B cell (primary cell): ENCODE measurements around the gene DENND1A. TPM values are rescaled to one million over a fixed set of nuclear protein-coding genes. Genes with fewer than 3 reads are reported as not detected.

Experiments used
- ATAC-seq: fragments of 200-7000 bp; cut with Tn5 transposase; one replicate; pipeline ENCODE4 v1.10.0; 2021; ENCODE audit warnings: low read depth, mild to moderate bottlenecking, moderate number of reproducible peaks, moderate library complexity
- CTCF ChIA-PET: fragments of 350-600 bp; sonication (Branson Sonifier 250); formaldehyde crosslinking; loops from one replicate; lab custom pipeline; 2021; ENCODE audit warnings: antibody characterized with exemption, inconsistent platforms; lab: Charles Lee
- POLR2A ChIA-PET: fragments of 350-600 bp; sonication (Branson Sonifier 250); formaldehyde crosslinking; loops from one replicate; lab custom pipeline; 2021; ENCODE audit warnings: antibody characterized with exemption; lab: Charles Lee
- DNase-seq: peaks from one replicate; pipeline ENCODE4 v3.0.0; 2013
- H2AFZ ChIP-seq: 2 replicates; pipeline ENCODE4 v1.6.1; 2012; ENCODE audit warnings: mild to moderate bottlenecking, low read depth, low read length; ENCODE audit not compliant: insufficient read depth, poor library complexity, severe bottlenecking
- H3K27ac ChIP-seq, 2 donors: 1 replicate in 1 of 2; 2 replicates in 1 of 2; pipeline ENCODE4 v1.5.1; 2012 to 2013; ENCODE audit warnings: low read length in 2 of 2, mild to moderate bottlenecking in 2 of 2, moderate library complexity in 1 of 2
- H3K27me3 ChIP-seq, 4 experiments: fragments of 200-600 bp in 1 of 4; sonication (generic) in 1 of 4; replicated peaks in 1 of 4; 1 replicate in 2 of 4; 2 replicates in 2 of 4; pipeline versions ENCODE4 v1.6.1 to v1.7.0; 2013 to 2016; ENCODE audit warnings: low read length in 3 of 4, mild to moderate bottlenecking in 2 of 4, mixed read lengths in 1 of 4, moderate library complexity in 1 of 4; ENCODE audit not compliant: insufficient read depth in 4 of 4, control insufficient read depth in 3 of 4; ENCODE audit errors: control extremely low read depth in 1 of 4
- H3K36me3 ChIP-seq, 2 experiments: replicated peaks in 1 of 2; 1 replicate in 1 of 2; 2 replicates in 1 of 2; pipeline versions ENCODE4 v1.6.1 to v1.7.1; 2013; ENCODE audit warnings: low read length in 1 of 2; ENCODE audit not compliant: insufficient read depth in 2 of 2, control insufficient read depth in 1 of 2; ENCODE audit errors: control extremely low read depth in 1 of 2, extremely low read depth in 1 of 2
- H3K4me1 ChIP-seq, 2 donors: fragments of 200-600 bp in 1 of 2; sonication (generic) in 1 of 2; 1 replicate in 1 of 2; 2 replicates in 1 of 2; pipeline versions ENCODE4 v1.5.1 to v1.6.1; 2013 to 2017; ENCODE audit warnings: low read length in 2 of 2; ENCODE audit not compliant: control insufficient read depth in 2 of 2, insufficient read depth in 2 of 2
- H3K4me2 ChIP-seq: replicated peaks from 2 replicates; pipeline ENCODE3; 2012; ENCODE audit warnings: mild to moderate bottlenecking, low read depth, low read length; ENCODE audit not compliant: poor library complexity, severe bottlenecking
- H3K4me3 ChIP-seq, 5 experiments: fragments of 200-600 bp in 1 of 5; sonication (generic) in 1 of 5; 1 replicate in 3 of 5; 2 replicates in 2 of 5; pipeline versions ENCODE4 v1.5.1 to v1.7.0; 2011 to 2016; ENCODE audit warnings: low read length in 4 of 5, mild to moderate bottlenecking in 4 of 5, low read depth in 2 of 5, control low read depth in 1 of 5, moderate library complexity in 1 of 5; ENCODE audit not compliant: insufficient read depth in 1 of 5; ENCODE audit errors: control extremely low read depth in 1 of 5, extremely low read depth in 1 of 5
- H3K79me2 ChIP-seq: fragments of 200-600 bp; sonication (generic); one replicate; pipeline ENCODE4 v1.6.0; 2016; ENCODE audit warnings: low read length; ENCODE audit not compliant: control insufficient read depth, insufficient read depth
- H3K9ac ChIP-seq: fragments of 200-600 bp; sonication (generic); 2 replicates; pipeline ENCODE4 v1.6.1; 2017; ENCODE audit warnings: mild to moderate bottlenecking, low read length, moderate library complexity
- H3K9me3 ChIP-seq, 3 donors: one replicate each; pipeline versions ENCODE4 v1.6.1 to v1.7.1; 2013; ENCODE audit warnings: low read length in 2 of 3; ENCODE audit not compliant: control insufficient read depth in 2 of 3, insufficient read depth in 1 of 3; ENCODE audit errors: control extremely low read depth in 1 of 3
- H4K20me1 ChIP-seq: 2 replicates; pipeline ENCODE4 v1.6.0; 2012; ENCODE audit warnings: mild to moderate bottlenecking, low read length; ENCODE audit not compliant: insufficient read depth, control insufficient read depth, poor library complexity, severe bottlenecking
- H3K27ac Mint-ChIP-seq: one replicate; pipeline ENCODE4 v1.8.0; 2021; ENCODE audit warnings: mixed read lengths
- H3K27me3 Mint-ChIP-seq: one replicate; pipeline ENCODE4 v1.8.0; 2021; ENCODE audit warnings: mixed read lengths
- H3K4me1 Mint-ChIP-seq: one replicate; pipeline ENCODE4 v1.8.0; 2021; ENCODE audit warnings: mixed read lengths
- H3K4me3 Mint-ChIP-seq: one replicate; pipeline ENCODE4 v1.8.0; 2021; ENCODE audit warnings: mixed read lengths
- H3K9me3 Mint-ChIP-seq: one replicate; pipeline ENCODE4 v1.8.0; 2022; ENCODE audit warnings: mixed read lengths; ENCODE audit not compliant: insufficient read depth
- CTCF ChIP-seq: fragments of 200-600 bp; IDR thresholded peaks from one replicate; pipeline ENCODE4 v1.8.0; 2022; ENCODE audit warnings: antibody characterized with exemption, mild to moderate bottlenecking
- EZH2 ChIP-seq: IDR thresholded peaks from 2 replicates; pipeline ENCODE4 v1.6.1; 2012; ENCODE audit warnings: borderline replicate concordance, low read depth, mild to moderate bottlenecking, moderate library complexity, low read length; ENCODE audit not compliant: insufficient read depth, poor library complexity, severe bottlenecking
- intact Hi-C: fragments of 100-400 bp; cut with micrococcal nuclease; formaldehyde crosslinking; loops from one replicate; pipeline ENCODE4 v1.10.0; 2022
- polyA plus RNA-seq: library from polyadenylated mRNA; depleted of rRNA; stranded (reverse); fragments of >200 nt; gene quantifications from 2 replicates; pipeline ENCODE4 v1.2.3, GENCODE V29; 2012
- total RNA-seq, 2 donors: library from RNA; stranded (reverse); fragments of 120-200 nt in 1 of 2; gene quantifications; 1 replicate in 1 of 2; 2 replicates in 1 of 2; pipeline versions ENCODE4 v1.2.3 to v1.2.4, GENCODE V29; 2013 to 2022

DENND1A gene
- total and polyA plus RNA-seq, 2 donors (not counting 1 experiment from before 2014, with no cell fraction given): 10.8 to 26.0 TPM

GRCh38 chr9:123832176-123832575 lies 97.8 kb downstream of the DENND1A start:
- ChIA-PET CTCF (no interaction called here), POLR2A (no interaction called here)
- peaks cover 0 to 4% of the 10 kb centered on the region in 2 experiments for H3K36me3 ChIP-seq
- H3K4me2 ChIP-seq: no peak overlapping the region
- H3K4me1 ChIP-seq: peaks cover 14 to 17% of the 10 kb centered on the region in 2 donors
- H3K27me3 Mint-ChIP-seq: no peaks in the 10 kb centered on the region
- TF ChIP-seq CTCF: no peak
- no peak for TF ChIP-seq EZH2
- no peak for DNase-seq
- H3K9ac ChIP-seq: no peak overlapping the region
- no peak overlapping the region for H3K4me3 Mint-ChIP-seq
- H3K27me3 ChIP-seq: no peaks in the 10 kb centered on the region
- peaks cover 13% of the 10 kb centered on the region for H3K9me3 Mint-ChIP-seq
- peaks cover 15% of the 10 kb centered on the region for H3K79me2 ChIP-seq
- no peak overlapping the region for H3K27ac Mint-ChIP-seq
- no peak overlapping the region for H3K27ac ChIP-seq
- no peak overlapping the region for H2AFZ ChIP-seq
- H3K4me3 ChIP-seq: no peak overlapping the region
- intact Hi-C loops: no loop called here
- ATAC-seq: no peak
- H3K4me1 Mint-ChIP-seq: peaks cover 24% of the 10 kb centered on the region
- H4K20me1 ChIP-seq: no peaks in the 10 kb centered on the region
- peaks cover 11 to 27% (median 19%) of the 10 kb centered on the region in 3 donors for H3K9me3 ChIP-seq

- H3K27ac Mint-ChIP-seq: no peak overlapping the region
- DNase-seq: peak; percentile 8
- no peak for TF ChIP-seq EZH2
- TF ChIP-seq CTCF: no peak
Observed at GRCh38 chr9:123828449-123828848, 101.5 kb downstream of the DENND1A start.

More at GRCh38 chr9:123828449-123828848, 101.5 kb downstream of the DENND1A start:
- no peak overlapping the region for H2AFZ ChIP-seq
- H3K27me3 ChIP-seq: no peaks in the 10 kb centered on the region
- H3K9me3 ChIP-seq: peaks cover 11 to 27% (median 19%) of the 10 kb centered on the region in 3 donors
- H3K4me1 Mint-ChIP-seq: peaks cover 5% of the 10 kb centered on the region
- no peak overlapping the region for H3K9ac ChIP-seq
- POLR2A ChIA-PET: no interaction called here
- no peak overlapping the region for H3K4me3 ChIP-seq
- intact Hi-C loops: no loop called here
- no peaks in the 10 kb centered on the region for H4K20me1 ChIP-seq
- CTCF ChIA-PET: no interaction called here
- H3K36me3 ChIP-seq: peaks cover 0 to 4% of the 10 kb centered on the region in 2 experiments
- H3K79me2 ChIP-seq: peaks cover 13% of the 10 kb centered on the region
- peaks cover 13% of the 10 kb centered on the region for H3K9me3 Mint-ChIP-seq
- no peak overlapping the region for H3K4me2 ChIP-seq
- no peak overlapping the region for H3K27ac ChIP-seq
- no peaks in the 10 kb centered on the region for H3K4me1 ChIP-seq
- no peak overlapping the region for H3K4me3 Mint-ChIP-seq
- H3K27me3 Mint-ChIP-seq: no peaks in the 10 kb centered on the region
- no peak for ATAC-seq
